ENCODE data around the gene FBXO38.

Gene FBXO38

DNA sequence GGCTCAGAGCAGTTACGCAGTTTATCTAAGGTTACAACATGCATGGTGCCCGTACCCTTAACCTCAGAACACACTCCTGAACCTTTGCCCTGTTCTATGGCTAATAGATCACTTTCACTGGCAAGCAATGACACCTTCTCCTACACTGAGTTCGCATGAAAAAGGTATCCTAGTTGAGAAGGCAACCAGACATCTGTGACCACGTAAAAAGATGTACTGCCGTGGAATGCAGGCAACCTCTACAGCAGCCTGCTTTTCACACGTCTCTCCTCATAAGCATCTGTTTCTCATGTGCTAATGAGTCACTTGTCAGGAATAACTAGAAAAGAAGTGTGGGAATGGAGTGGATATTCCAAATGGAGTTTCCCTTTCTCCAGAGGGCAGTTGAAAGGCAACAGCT lies 71.4 kb downstream of the FBXO38 start:
- CTCF ChIA-PET: interaction anchor here (0.7 to 2.7 kb wide), 2 partner anchors 276 to 636 kb away, joined by 3 to 10 read pairs; no protein-coding TSS in a partner anchor
- POLR2A ChIA-PET: no interaction called here
- H3K27ac ChIP-seq (ENCODE audit: extremely low read depth, low read depth, low read length): no peak overlapping the region

DNA sequence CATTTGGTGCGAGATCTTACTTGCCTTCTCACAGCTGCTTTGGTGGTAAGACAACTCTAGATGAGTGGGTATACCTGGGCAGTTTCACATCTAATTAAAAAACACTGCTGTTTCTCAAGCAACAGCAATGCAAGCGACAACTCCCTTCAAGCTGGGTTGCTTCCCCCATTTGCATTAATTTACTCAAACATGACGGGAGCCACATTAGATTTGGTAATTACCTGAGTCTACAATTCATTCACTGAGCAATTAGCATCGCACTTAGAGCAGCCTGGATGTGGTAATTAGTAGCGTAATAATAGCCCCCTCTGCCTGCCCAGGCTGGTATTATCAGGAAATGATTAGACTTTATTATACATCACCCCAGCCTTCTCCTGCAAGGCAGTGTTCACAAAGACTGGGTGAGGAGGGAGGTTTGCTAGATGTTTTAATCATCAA lies 73.4 kb downstream of the FBXO38 start:
- Histone ChIP-seq H3K9me3 (ENCODE audit: control insufficient read depth, insufficient read depth, low read depth, low read length) (no peaks in the 10 kb centered on the region), H3K36me3 (ENCODE audit: control insufficient read depth in 2 of 2, insufficient read depth in 1 of 2, low read length in 2 of 2) (no peaks in the 10 kb centered on the region), H3K4me3 (ENCODE audit: low read depth, low read length) (no peak overlapping the region), H3K4me1 (ENCODE audit: control insufficient read depth, insufficient read depth, low read length) (no peaks in the 10 kb centered on the region), H3K27ac (ENCODE audit: extremely low read depth, low read depth, low read length) (no peak overlapping the region)
- no peak for TF ChIP-seq SETDB1 (IDR thresholded peaks at IDR 0.05; ENCODE audit: insufficient read length, low read length)
- peak; percentile 13; the same call in 1 of the 2 replicates for TF ChIP-seq ZNF654 (tag by site-specific recombination; IDR thresholded peaks at IDR 0.05; ENCODE audit: low read depth)
- TF ChIP-seq, protein P1, sequence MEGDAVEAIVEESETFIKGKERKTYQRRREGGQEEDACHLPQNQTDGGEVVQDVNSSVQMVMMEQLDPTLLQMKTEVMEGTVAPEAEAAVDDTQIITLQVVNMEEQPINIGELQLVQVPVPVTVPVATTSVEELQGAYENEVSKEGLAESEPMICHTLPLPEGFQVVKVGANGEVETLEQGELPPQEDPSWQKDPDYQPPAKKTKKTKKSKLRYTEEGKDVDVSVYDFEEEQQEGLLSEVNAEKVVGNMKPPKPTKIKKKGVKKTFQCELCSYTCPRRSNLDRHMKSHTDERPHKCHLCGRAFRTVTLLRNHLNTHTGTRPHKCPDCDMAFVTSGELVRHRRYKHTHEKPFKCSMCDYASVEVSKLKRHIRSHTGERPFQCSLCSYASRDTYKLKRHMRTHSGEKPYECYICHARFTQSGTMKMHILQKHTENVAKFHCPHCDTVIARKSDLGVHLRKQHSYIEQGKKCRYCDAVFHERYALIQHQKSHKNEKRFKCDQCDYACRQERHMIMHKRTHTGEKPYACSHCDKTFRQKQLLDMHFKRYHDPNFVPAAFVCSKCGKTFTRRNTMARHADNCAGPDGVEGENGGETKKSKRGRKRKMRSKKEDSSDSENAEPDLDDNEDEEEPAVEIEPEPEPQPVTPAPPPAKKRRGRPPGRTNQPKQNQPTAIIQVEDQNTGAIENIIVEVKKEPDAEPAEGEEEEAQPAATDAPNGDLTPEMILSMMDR (tag by site-specific recombination; IDR thresholded peaks at IDR 0.05): 0 out of 2 replicates have a peak, but pooled peaks have one; percentile 24
- POLR2A ChIA-PET: no interaction called here
- CTCF ChIA-PET: interaction anchor here (1.0 to 2.7 kb wide), 2 partner anchors 14 to 273 kb away, joined by 3 to 18 read pairs; no protein-coding TSS in a partner anchor

More for the DNA sequence above, 71.4 kb downstream of the FBXO38 start:
- H3K9me3 ChIP-seq (ENCODE audit: control insufficient read depth, insufficient read depth, low read depth, low read length): no peaks in the 10 kb centered on the region
- TF ChIP-seq, protein P2, sequence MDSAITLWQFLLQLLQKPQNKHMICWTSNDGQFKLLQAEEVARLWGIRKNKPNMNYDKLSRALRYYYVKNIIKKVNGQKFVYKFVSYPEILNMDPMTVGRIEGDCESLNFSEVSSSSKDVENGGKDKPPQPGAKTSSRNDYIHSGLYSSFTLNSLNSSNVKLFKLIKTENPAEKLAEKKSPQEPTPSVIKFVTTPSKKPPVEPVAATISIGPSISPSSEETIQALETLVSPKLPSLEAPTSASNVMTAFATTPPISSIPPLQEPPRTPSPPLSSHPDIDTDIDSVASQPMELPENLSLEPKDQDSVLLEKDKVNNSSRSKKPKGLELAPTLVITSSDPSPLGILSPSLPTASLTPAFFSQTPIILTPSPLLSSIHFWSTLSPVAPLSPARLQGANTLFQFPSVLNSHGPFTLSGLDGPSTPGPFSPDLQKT (IDR thresholded peaks at IDR 0.05; ENCODE audit: borderline replicate concordance, low read depth, low read length): no peak
- TF ChIP-seq BCL11A (tag by site-specific recombination; IDR thresholded peaks at IDR 0.05; ENCODE audit: low read depth) (no peak), SP3 (tag by site-specific recombination; IDR thresholded peaks at IDR 0.05) (no peak), ZNF266 (tag by site-specific recombination; IDR thresholded peaks at IDR 0.05; ENCODE audit: low read depth) (no peak), ZNF768 (tag by site-specific recombination; IDR thresholded peaks at IDR 0.05) (no peak), ZNF629 (tag by site-specific recombination; IDR thresholded peaks at IDR 0.05) (no peak), ZNF596 (tag by site-specific recombination; IDR thresholded peaks at IDR 0.05) (no peak), ZFP3 (tag by site-specific recombination; IDR thresholded peaks at IDR 0.05; ENCODE audit: low read depth) (no peak), ZNF664 (tag by site-specific recombination; IDR thresholded peaks at IDR 0.05) (no peak)
- no peaks in the 10 kb centered on the region for H3K36me3 ChIP-seq (ENCODE audit: control insufficient read depth in 2 of 2, insufficient read depth in 1 of 2, low read length in 2 of 2)
- no peaks in the 10 kb centered on the region for H3K4me1 ChIP-seq (ENCODE audit: control insufficient read depth, insufficient read depth, low read length)
- H3K4me3 ChIP-seq (ENCODE audit: low read depth, low read length): no peak overlapping the region

DNA sequence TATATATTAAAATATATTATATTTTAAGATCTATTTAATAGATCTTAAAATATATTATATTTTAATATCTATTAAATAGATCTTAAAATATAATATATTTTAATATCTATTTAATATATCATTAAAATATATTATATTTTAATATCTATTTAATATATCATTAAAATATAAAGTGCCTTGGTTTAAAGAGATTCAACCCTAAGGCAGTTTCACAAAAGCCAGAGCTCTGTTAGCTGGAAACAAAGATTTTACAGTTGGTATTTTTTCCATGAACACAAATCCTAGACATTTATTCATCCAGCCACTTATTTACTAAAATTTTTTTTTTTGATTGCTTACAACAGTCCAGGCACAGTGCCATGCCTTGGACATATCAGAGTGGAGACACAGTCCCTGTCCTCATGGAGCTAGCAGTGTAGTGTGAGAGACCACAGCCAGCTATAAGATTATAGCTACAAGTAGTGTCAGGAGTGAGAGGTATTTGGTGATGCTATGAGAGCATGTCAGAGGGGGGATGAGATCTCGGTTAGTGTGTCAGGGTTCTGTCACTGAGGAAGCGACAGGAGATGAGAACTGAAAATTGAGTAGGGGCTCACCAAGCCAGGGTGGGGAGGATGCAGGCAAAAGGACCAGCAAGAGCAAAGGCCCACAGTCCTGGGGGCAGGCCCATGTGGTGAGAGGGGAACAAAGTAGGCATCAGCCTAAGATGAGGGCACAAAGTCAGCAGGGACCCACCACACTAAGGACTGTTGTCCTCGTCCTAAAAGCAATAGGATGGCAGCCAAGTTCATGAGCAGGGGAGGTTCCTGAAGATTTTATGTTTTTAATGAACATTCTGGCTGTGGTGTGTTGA lies 74.5 kb downstream of the FBXO38 start:
- Histone ChIP-seq H3K36me3 (ENCODE audit: control insufficient read depth in 2 of 2, insufficient read depth in 1 of 2, low read length in 2 of 2) (no peaks in the 10 kb centered on the region), H3K4me1 (ENCODE audit: control insufficient read depth, insufficient read depth, low read length) (no peaks in the 10 kb centered on the region), H3K27ac (ENCODE audit: extremely low read depth, low read depth, low read length) (no peak overlapping the region), H3K4me3 (ENCODE audit: low read depth, low read length) (no peak overlapping the region), H3K9me3 (ENCODE audit: control insufficient read depth, insufficient read depth, low read depth, low read length) (no peaks in the 10 kb centered on the region)
- ChIA-PET CTCF (interaction anchor here (0.6 to 2.7 kb wide), 3 partner anchors 15 to 272 kb away, joined by 3 to 18 read pairs (median 9); no protein-coding TSS in a partner anchor), POLR2A (interaction anchor here (0.5 kb wide), 1 partner anchor 10 kb away, joined by 3 read pairs; no protein-coding TSS in a partner anchor)
- TF ChIP-seq ZNF792 (tag by site-specific recombination; IDR thresholded peaks at IDR 0.05) (no peak), ZFP41 (tag by site-specific recombination; IDR thresholded peaks at IDR 0.05; ENCODE audit: borderline replicate concordance) (no peak), ZNF366 (tag by site-specific recombination; conservative IDR thresholded peaks at IDR 0.05) (no peak), RBAK (tag by site-specific recombination; IDR thresholded peaks at IDR 0.05) (no peak), YY2 (tag by site-specific recombination; IDR thresholded peaks at IDR 0.05) (no peak), SP2 (tag by site-specific recombination; IDR thresholded peaks at IDR 0.05) (no peak), ZNF155 (tag by site-specific recombination; IDR thresholded peaks at IDR 0.05) (no peak)
- TF ChIP-seq, protein P3, sequence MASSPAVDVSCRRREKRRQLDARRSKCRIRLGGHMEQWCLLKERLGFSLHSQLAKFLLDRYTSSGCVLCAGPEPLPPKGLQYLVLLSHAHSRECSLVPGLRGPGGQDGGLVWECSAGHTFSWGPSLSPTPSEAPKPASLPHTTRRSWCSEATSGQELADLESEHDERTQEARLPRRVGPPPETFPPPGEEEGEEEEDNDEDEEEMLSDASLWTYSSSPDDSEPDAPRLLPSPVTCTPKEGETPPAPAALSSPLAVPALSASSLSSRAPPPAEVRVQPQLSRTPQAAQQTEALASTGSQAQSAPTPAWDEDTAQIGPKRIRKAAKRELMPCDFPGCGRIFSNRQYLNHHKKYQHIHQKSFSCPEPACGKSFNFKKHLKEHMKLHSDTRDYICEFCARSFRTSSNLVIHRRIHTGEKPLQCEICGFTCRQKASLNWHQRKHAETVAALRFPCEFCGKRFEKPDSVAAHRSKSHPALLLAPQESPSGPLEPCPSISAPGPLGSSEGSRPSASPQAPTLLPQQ (tag by site-specific recombination; IDR thresholded peaks at IDR 0.05): no peak
- TF ChIP-seq, protein P4, sequence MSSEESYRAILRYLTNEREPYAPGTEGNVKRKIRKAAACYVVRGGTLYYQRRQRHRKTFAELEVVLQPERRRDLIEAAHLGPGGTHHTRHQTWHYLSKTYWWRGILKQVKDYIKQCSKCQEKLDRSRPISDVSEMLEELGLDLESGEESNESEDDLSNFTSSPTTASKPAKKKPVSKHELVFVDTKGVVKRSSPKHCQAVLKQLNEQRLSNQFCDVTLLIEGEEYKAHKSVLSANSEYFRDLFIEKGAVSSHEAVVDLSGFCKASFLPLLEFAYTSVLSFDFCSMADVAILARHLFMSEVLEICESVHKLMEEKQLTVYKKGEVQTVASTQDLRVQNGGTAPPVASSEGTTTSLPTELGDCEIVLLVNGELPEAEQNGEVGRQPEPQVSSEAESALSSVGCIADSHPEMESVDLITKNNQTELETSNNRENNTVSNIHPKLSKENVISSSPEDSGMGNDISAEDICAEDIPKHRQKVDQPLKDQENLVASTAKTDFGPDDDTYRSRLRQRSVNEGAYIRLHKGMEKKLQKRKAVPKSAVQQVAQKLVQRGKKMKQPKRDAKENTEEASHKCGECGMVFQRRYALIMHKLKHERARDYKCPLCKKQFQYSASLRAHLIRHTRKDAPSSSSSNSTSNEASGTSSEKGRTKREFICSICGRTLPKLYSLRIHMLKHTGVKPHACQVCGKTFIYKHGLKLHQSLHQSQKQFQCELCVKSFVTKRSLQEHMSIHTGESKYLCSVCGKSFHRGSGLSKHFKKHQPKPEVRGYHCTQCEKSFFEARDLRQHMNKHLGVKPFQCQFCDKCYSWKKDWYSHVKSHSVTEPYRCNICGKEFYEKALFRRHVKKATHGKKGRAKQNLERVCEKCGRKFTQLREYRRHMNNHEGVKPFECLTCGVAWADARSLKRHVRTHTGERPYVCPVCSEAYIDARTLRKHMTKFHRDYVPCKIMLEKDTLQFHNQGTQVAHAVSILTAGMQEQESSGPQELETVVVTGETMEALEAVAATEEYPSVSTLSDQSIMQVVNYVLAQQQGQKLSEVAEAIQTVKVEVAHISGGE (tag by site-specific recombination; conservative IDR thresholded peaks at IDR 0.05; ENCODE audit: low read depth): no peak
